CD8-positive, alpha-beta memory T cell (primary cell): ENCODE data around the gene CPA5. TPM values are rescaled to one million over a fixed set of nuclear protein-coding genes. Genes with fewer than 3 reads are reported as not detected.

Experiments used
- CTCF ChIA-PET: fragments of 350-600 bp; sonication (Branson Sonifier 250); formaldehyde crosslinking; loops from one replicate; lab custom pipeline; 2021; ENCODE audit warnings: antibody characterized with exemption; lab: Charles Lee
- POLR2A ChIA-PET: fragments of 350-600 bp; sonication (Branson Sonifier 250); formaldehyde crosslinking; loops from one replicate; lab custom pipeline; 2021; ENCODE audit warnings: antibody characterized with exemption; lab: Charles Lee
- DNase-seq, 5 donors: peaks; one replicate each; pipeline versions ENCODE4 v3.0.0 to v3.0.0-alpha.2; 2020 to 2022; ENCODE audit warnings: mixed read lengths in 1 of 5
- H3K27ac ChIP-seq: one replicate; pipeline ENCODE4 v1.7.0; 2013; ENCODE audit warnings: low read depth, mild to moderate bottlenecking, low read length, moderate library complexity
- H3K27me3 ChIP-seq: 2 replicates; pipeline ENCODE4 v1.7.0; 2013; ENCODE audit warnings: low read length, mild to moderate bottlenecking; ENCODE audit not compliant: insufficient read depth, poor library complexity, severe bottlenecking
- H3K36me3 ChIP-seq: 2 replicates; pipeline ENCODE4 v1.7.0; 2013; ENCODE audit warnings: mild to moderate bottlenecking, low read length, moderate library complexity; ENCODE audit not compliant: insufficient read depth
- H3K4me1 ChIP-seq: 2 replicates; pipeline ENCODE4 v1.7.0; 2013; ENCODE audit warnings: mild to moderate bottlenecking, low read length, moderate library complexity; ENCODE audit not compliant: insufficient read depth
- H3K4me3 ChIP-seq: 2 replicates; pipeline ENCODE4 v1.7.0; 2013; ENCODE audit warnings: mild to moderate bottlenecking, low read length
- H3K9me3 ChIP-seq: 2 replicates; pipeline ENCODE4 v1.7.0; 2013; ENCODE audit warnings: mild to moderate bottlenecking, low read length
- H3K27ac Mint-ChIP-seq, 8 donors: one replicate each; pipeline ENCODE4 v1.8.0; 2020 to 2021; ENCODE audit warnings: mixed read lengths in 8 of 8, mild to moderate bottlenecking in 6 of 8, inconsistent platforms in 3 of 8, moderate library complexity in 3 of 8
- H3K27me3 Mint-ChIP-seq, 2 donors: one replicate each; pipeline ENCODE4 v1.8.0; 2020 to 2021; ENCODE audit warnings: mixed read lengths in 2 of 2, mild to moderate bottlenecking in 1 of 2, moderate library complexity in 1 of 2
- H3K36me3 Mint-ChIP-seq, 3 donors: one replicate each; pipeline ENCODE4 v1.8.0; 2020 to 2021; ENCODE audit warnings: mixed read lengths in 3 of 3, inconsistent platforms in 1 of 3, mild to moderate bottlenecking in 1 of 3
- H3K4me1 Mint-ChIP-seq, 3 donors: one replicate each; pipeline ENCODE4 v1.8.0; 2020 to 2021; ENCODE audit warnings: mixed read lengths in 3 of 3, inconsistent platforms in 1 of 3, mild to moderate bottlenecking in 1 of 3
- H3K4me3 Mint-ChIP-seq, 7 donors: one replicate each; pipeline ENCODE4 v1.8.0; 2020 to 2021; ENCODE audit warnings: mixed read lengths in 7 of 7, mild to moderate bottlenecking in 6 of 7, moderate library complexity in 4 of 7, inconsistent platforms in 2 of 7
- H3K9me3 Mint-ChIP-seq, 5 donors: one replicate each; pipeline ENCODE4 v1.8.0; 2020 to 2022; ENCODE audit warnings: mixed read lengths in 5 of 5, mild to moderate bottlenecking in 3 of 5, moderate library complexity in 2 of 5, inconsistent platforms in 1 of 5
- polyA plus RNA-seq: library from polyadenylated mRNA; unstranded; fragments of 300-500 nt; fragmentation: Illumina TruSeq; gene quantifications from one replicate; pipeline ENCODE4 v1.2.3, GENCODE V29; 2021
- total RNA-seq, 2 experiments: library from RNA; stranded (reverse); gene quantifications; one replicate each; pipeline ENCODE4 v1.2.3, GENCODE V29; 2021

CPA5 gene
- total RNA-seq (1 to 10 TPM; 1.0 to 2.0 TPM), polyA plus RNA-seq (30.5 TPM)

GRCh38 chr7:130344271-130344866, at the start of gene CPA5:
Gene CPA5, plus strand, starts transcription at chr7:130344816. Its CDS starts 1,670 bp downstream, at chr7:130346486.
- Histone ChIP-seq H3K4me3 (no peak within 1 kb of the TSS), H3K36me3 (no peaks in the 10 kb centered on the region), H3K27ac (no peak within 1 kb of the TSS), H3K9me3 (no peaks in the 10 kb centered on the region), H3K27me3 (no peaks in the 10 kb centered on the region), H3K4me1 (no peaks in the 10 kb centered on the region)
- ChIA-PET CTCF (no interaction called here), POLR2A (no interaction called here)
- H3K36me3 Mint-ChIP-seq, result no peaks in the 10 kb centered on the region
- no peak for DNase-seq
- peaks cover 2 to 17% of the 10 kb centered on the region in 2 donors for H3K27me3 Mint-ChIP-seq
- no peak within 1 kb of the TSS for H3K4me3 Mint-ChIP-seq
- H3K9me3 Mint-ChIP-seq, result no peaks in the 10 kb centered on the region
- no peaks in the 10 kb centered on the region for H3K4me1 Mint-ChIP-seq
- H3K27ac Mint-ChIP-seq, result no peak within 1 kb of the TSS

GRCh38 chr7:130296221-130296951, 48.2 kb upstream of the CPA5 start:
- Mint-ChIP-seq H3K4me3 (no peak overlapping the region), H3K27me3 (peaks cover 9 to 16% of the 10 kb centered on the region in 2 donors), H3K36me3 (no peaks in the 10 kb centered on the region), H3K4me1 (no peaks in the 10 kb centered on the region), H3K9me3 (no peaks in the 10 kb centered on the region), H3K27ac (no peak overlapping the region)
- peaks cover 4% of the 10 kb centered on the region for H3K27me3 ChIP-seq
- no peak overlapping the region for H3K4me3 ChIP-seq
- no peak overlapping the region for H3K27ac ChIP-seq
- DNase-seq, result no peak
- ChIA-PET CTCF (no interaction called here), POLR2A (no interaction called here)
- H3K9me3 ChIP-seq, result no peaks in the 10 kb centered on the region
- no peaks in the 10 kb centered on the region for H3K36me3 ChIP-seq
- H3K4me1 ChIP-seq, result no peaks in the 10 kb centered on the region

- ChIA-PET POLR2A (no interaction called here), CTCF (interaction anchor here (0.7 kb wide), 1 partner anchor 15 kb away, joined by 3 read pairs; no protein-coding TSS in a partner anchor)
- H3K27me3 ChIP-seq, result peaks cover 7% of the 10 kb centered on the region
- no peaks in the 10 kb centered on the region for H3K4me1 Mint-ChIP-seq
- H3K27ac ChIP-seq, result no peak overlapping the region
- no peak for DNase-seq
- H3K9me3 ChIP-seq, result no peaks in the 10 kb centered on the region
- no peak overlapping the region for H3K27ac Mint-ChIP-seq
- H3K36me3 Mint-ChIP-seq, result no peaks in the 10 kb centered on the region
- H3K4me3 ChIP-seq, result no peak overlapping the region
- no peak overlapping the region for H3K4me3 Mint-ChIP-seq
- H3K4me1 ChIP-seq, result no peaks in the 10 kb centered on the region
- no peaks in the 10 kb centered on the region for H3K9me3 Mint-ChIP-seq
- H3K36me3 ChIP-seq, result no peaks in the 10 kb centered on the region
- H3K27me3 Mint-ChIP-seq, result peaks cover 11 to 26% of the 10 kb centered on the region in 2 donors
Observed at GRCh38 chr7:130297628-130298543, 46.7 kb upstream of the CPA5 start.

- Mint-ChIP-seq H3K27ac (no peak overlapping the region), H3K27me3 (peaks cover 11 to 27% of the 10 kb centered on the region in 2 donors), H3K36me3 (no peaks in the 10 kb centered on the region), H3K4me1 (no peaks in the 10 kb centered on the region), H3K9me3 (no peaks in the 10 kb centered on the region), H3K4me3 (no peak overlapping the region)
- no peak for DNase-seq
- ChIA-PET POLR2A (no interaction called here), CTCF (no interaction called here)
- no peaks in the 10 kb centered on the region for H3K36me3 ChIP-seq
- no peak overlapping the region for H3K27ac ChIP-seq
- H3K4me1 ChIP-seq, result no peaks in the 10 kb centered on the region
- no peaks in the 10 kb centered on the region for H3K9me3 ChIP-seq
- peaks cover 8% of the 10 kb centered on the region for H3K27me3 ChIP-seq
- no peak overlapping the region for H3K4me3 ChIP-seq
Observed at GRCh38 chr7:130298544-130299326, 45.9 kb upstream of the CPA5 start.

- Histone ChIP-seq H3K36me3 (no peaks in the 10 kb centered on the region), H3K27me3 (peaks cover 8% of the 10 kb centered on the region), H3K4me3 (no peak overlapping the region), H3K4me1 (no peaks in the 10 kb centered on the region), H3K27ac (no peak overlapping the region), H3K9me3 (no peaks in the 10 kb centered on the region)
- DNase-seq, result no peak
- Mint-ChIP-seq H3K36me3 (no peaks in the 10 kb centered on the region), H3K4me3 (no peak overlapping the region), H3K27ac (no peak overlapping the region), H3K27me3 (peaks cover 10 to 31% of the 10 kb centered on the region in 2 donors), H3K9me3 (no peaks in the 10 kb centered on the region), H3K4me1 (no peaks in the 10 kb centered on the region)
- ChIA-PET CTCF (no interaction called here), POLR2A (no interaction called here)
Observed at GRCh38 chr7:130299866-130300265, 44.8 kb upstream of the CPA5 start.

GRCh38 chr7:130301501-130302020, 43.1 kb upstream of the CPA5 start:
- no peaks in the 10 kb centered on the region for H3K36me3 ChIP-seq
- ChIA-PET CTCF (no interaction called here), POLR2A (no interaction called here)
- peaks cover 7 to 25% of the 10 kb centered on the region in 2 donors for H3K27me3 Mint-ChIP-seq
- DNase-seq, result no peak
- no peaks in the 10 kb centered on the region for H3K36me3 Mint-ChIP-seq
- H3K4me3 Mint-ChIP-seq, result no peak overlapping the region
- no peaks in the 10 kb centered on the region for H3K4me1 ChIP-seq
- H3K27me3 ChIP-seq, result peaks cover 8% of the 10 kb centered on the region
- no peak overlapping the region for H3K4me3 ChIP-seq
- no peaks in the 10 kb centered on the region for H3K9me3 ChIP-seq
- H3K9me3 Mint-ChIP-seq, result no peaks in the 10 kb centered on the region
- H3K27ac ChIP-seq, result no peak overlapping the region
- no peaks in the 10 kb centered on the region for H3K4me1 Mint-ChIP-seq
- no peak overlapping the region for H3K27ac Mint-ChIP-seq

- no peak overlapping the region for H3K27ac Mint-ChIP-seq
- no peak overlapping the region for H3K27ac ChIP-seq
- H3K4me1 ChIP-seq, result no peaks in the 10 kb centered on the region
- peaks cover 8% of the 10 kb centered on the region for H3K27me3 ChIP-seq
- H3K9me3 ChIP-seq, result no peaks in the 10 kb centered on the region
- no peak for DNase-seq
- POLR2A ChIA-PET, result no interaction called here
- CTCF ChIA-PET, result interaction anchor here (0.6 kb wide), 1 partner anchor 455 kb away, joined by 4 read pairs; no protein-coding TSS in a partner anchor
- no peak overlapping the region for H3K4me3 Mint-ChIP-seq
- H3K36me3 Mint-ChIP-seq, result no peaks in the 10 kb centered on the region
- H3K4me1 Mint-ChIP-seq, result no peaks in the 10 kb centered on the region
- no peak overlapping the region for H3K4me3 ChIP-seq
- no peaks in the 10 kb centered on the region for H3K36me3 ChIP-seq
- H3K9me3 Mint-ChIP-seq, result no peaks in the 10 kb centered on the region
- H3K27me3 Mint-ChIP-seq, result peaks cover 7 to 25% of the 10 kb centered on the region in 2 donors
Observed at GRCh38 chr7:130302649-130303048, 42.0 kb upstream of the CPA5 start.
